HepG2 (cell line): ENCODE measurements around the gene ALDH1A2.
"Not testable (repeated sequence)": the region's sequence is repeated elsewhere in the genome, so short reads cannot be mapped to it uniquely, and the experiment has no call there.

Experiments used
- CTCF ChIP-seq: sonication (generic); formaldehyde crosslinking; IDR thresholded peaks from 2 replicates; pipeline ENCODE4 v1.5.0; 2020; ENCODE audit warnings: mild to moderate bottlenecking, missing genetic modification reagents, moderate library complexity
- RBM22 ChIP-seq: fragments of 200-400 bp; formaldehyde crosslinking; optimal IDR thresholded peaks from 2 replicates; pipeline ENCODE3; 2017; ENCODE audit warnings: mild to moderate bottlenecking, low read length, moderate library complexity
- SETDB1 ChIP-seq: sonication (generic); formaldehyde crosslinking; IDR thresholded peaks from 2 replicates; pipeline ENCODE4 v1.5.1; 2020; ENCODE audit warnings: missing genetic modification reagents, mild to moderate bottlenecking, borderline replicate concordance
- SIN3A ChIP-seq: IDR thresholded peaks from 2 replicates; pipeline ENCODE4 v1.6.1; 2011; ENCODE audit warnings: low read depth, mild to moderate bottlenecking, control low read depth, low read length, borderline replicate concordance
- SUZ12 ChIP-seq: fragments of 150-350 bp; IDR thresholded peaks from 2 replicates; pipeline ENCODE4 v1.6.1; 2014; ENCODE audit warnings: low read depth, low read length
- ZFP82 ChIP-seq: sonication (generic); formaldehyde crosslinking; IDR thresholded peaks from 2 replicates; pipeline ENCODE4 v1.5.1; 2020; ENCODE audit warnings: mild to moderate bottlenecking, missing genetic modification reagents, borderline replicate concordance
- ZHX1 ChIP-seq: sonication (generic); formaldehyde crosslinking; IDR thresholded peaks from 2 replicates; pipeline ENCODE4 v1.8.1; 2022; ENCODE audit warnings: low read depth, mild to moderate bottlenecking, missing genetic modification reagents

- TF ChIP-seq CTCF (CRISPR knock-in tag); SUZ12; RBM22; ZHX1 (CRISPR knock-in tag); SETDB1 (CRISPR knock-in tag); ZFP82 (CRISPR knock-in tag); SIN3A: not testable (repeated sequence)
Observed at GRCh38 chr15:58080959-58081358, 15.4 kb upstream of the ALDH1A2 start.
